Uterus (tissue), 2 donors: ENCODE measurements around the gene PAPSS2.
"Not testable (repeated sequence)": the region's sequence is repeated elsewhere in the genome, so short reads cannot be mapped to it uniquely, and the experiment has no call there.

Experiments used
- POLR2A ChIP-seq, 2 donors: fragments of 450-650 bp; IDR thresholded peaks; one replicate each; pipeline ENCODE4 v1.6.1; 2016; ENCODE audit warnings: antibody characterized with exemption in 2 of 2, mild to moderate bottlenecking in 1 of 2, moderate library complexity in 1 of 2
- TF ChIP-seq, protein P1 (sequence below), 4 experiments: fragments of 200-600 bp in 2 of 4; fragments of 450-650 bp in 2 of 4; sonication (generic) in 2 of 4; IDR thresholded peaks; one replicate each; pipeline ENCODE4 v1.5.1; 2016 to 2019; ENCODE audit warnings: antibody characterized with exemption in 4 of 4, mild to moderate bottlenecking in 2 of 4, moderate library complexity in 1 of 4

DNA sequence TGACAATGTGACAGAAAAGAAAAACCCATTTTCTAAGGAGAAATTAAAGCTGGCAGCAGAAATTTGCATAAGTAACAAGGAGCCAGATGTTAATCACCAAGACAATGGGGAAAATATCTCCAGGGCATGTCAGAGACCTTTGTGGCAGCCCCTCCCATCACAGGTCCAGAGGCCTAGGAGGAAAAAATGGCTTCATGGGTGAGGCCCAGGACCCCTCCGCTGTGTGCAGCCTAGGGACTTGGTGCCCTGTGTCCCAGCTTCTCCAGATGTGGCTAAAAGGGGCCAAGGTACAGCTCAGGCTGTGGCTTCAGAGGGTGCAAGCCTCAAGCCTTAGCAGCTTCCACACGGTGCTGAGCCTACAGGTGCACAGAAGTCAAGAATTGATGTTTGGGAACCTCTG lies 48.3 kb upstream of the PAPSS2 start:
- TF ChIP-seq, protein P1, sequence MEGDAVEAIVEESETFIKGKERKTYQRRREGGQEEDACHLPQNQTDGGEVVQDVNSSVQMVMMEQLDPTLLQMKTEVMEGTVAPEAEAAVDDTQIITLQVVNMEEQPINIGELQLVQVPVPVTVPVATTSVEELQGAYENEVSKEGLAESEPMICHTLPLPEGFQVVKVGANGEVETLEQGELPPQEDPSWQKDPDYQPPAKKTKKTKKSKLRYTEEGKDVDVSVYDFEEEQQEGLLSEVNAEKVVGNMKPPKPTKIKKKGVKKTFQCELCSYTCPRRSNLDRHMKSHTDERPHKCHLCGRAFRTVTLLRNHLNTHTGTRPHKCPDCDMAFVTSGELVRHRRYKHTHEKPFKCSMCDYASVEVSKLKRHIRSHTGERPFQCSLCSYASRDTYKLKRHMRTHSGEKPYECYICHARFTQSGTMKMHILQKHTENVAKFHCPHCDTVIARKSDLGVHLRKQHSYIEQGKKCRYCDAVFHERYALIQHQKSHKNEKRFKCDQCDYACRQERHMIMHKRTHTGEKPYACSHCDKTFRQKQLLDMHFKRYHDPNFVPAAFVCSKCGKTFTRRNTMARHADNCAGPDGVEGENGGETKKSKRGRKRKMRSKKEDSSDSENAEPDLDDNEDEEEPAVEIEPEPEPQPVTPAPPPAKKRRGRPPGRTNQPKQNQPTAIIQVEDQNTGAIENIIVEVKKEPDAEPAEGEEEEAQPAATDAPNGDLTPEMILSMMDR (IDR thresholded peaks at IDR 0.05) = not testable (repeated sequence)
- TF ChIP-seq POLR2A (IDR thresholded peaks at IDR 0.05) = not testable (repeated sequence)
